Activated CD4-positive, alpha-beta T cell treated with anti-CD3 and anti-CD28 coated beads, Interleukin-2, amount 50 U/mL, for 1 hour (primary cell): Measurements from ENCODE around the gene RHBDD3.

Source experiments
- DNase-seq: peaks from one replicate; pipeline ENCODE4 v3.0.0-alpha.2; 2020

Gene RHBDD3

GRCh38 chr22:29216873-29217666 is 50.7 kb downstream of the RHBDD3 start:
- no peak for DNase-seq

GRCh38 chr22:29216011-29216872 is 51.5 kb downstream of the RHBDD3 start:
- DNase-seq: no peak

GRCh38 chr22:29215012-29215860 is 52.5 kb downstream of the RHBDD3 start:
- no peak for DNase-seq

GRCh38 chr22:29214232-29214631 is 53.5 kb downstream of the RHBDD3 start:
- no peak for DNase-seq

- no peak for DNase-seq
Observed at GRCh38 chr22:29213493-29213892, 54.3 kb downstream of the RHBDD3 start.

GRCh38 chr22:29212743-29213142 is 55.0 kb downstream of the RHBDD3 start:
- no peak for DNase-seq

- no peak for DNase-seq
Observed at GRCh38 chr22:29211466-29211865, 56.3 kb downstream of the RHBDD3 start.

- no peak for DNase-seq
Observed at GRCh38 chr22:29211066-29211465, 56.7 kb downstream of the RHBDD3 start.
